T-cell (primary cell): ENCODE data around the gene NPHP3. TPM values are rescaled to one million over a fixed set of nuclear protein-coding genes. Genes with fewer than 3 reads are reported as not detected.
A peak's percentile ranks its signal among the peaks of the same experiment; 100 is the strongest.

Experiments used
- ATAC-seq, 4 experiments: fragments of 200-7000 bp in 3 of 4; fragments of 150-1000 bp in 1 of 4; cut with Tn5 transposase; replicated peaks in 1 of 4; 1 replicate in 3 of 4; 2 replicates in 1 of 4; pipeline ENCODE4 v1.10.0; 2021; ENCODE audit warnings: moderate library complexity in 3 of 4, mild to moderate bottlenecking in 2 of 4, moderate number of reproducible peaks in 1 of 4
- CTCF ChIA-PET, 2 donors: fragments of 300-600 bp; sonication (Branson Sonifier 250); formaldehyde crosslinking; loops; one replicate each; lab custom pipeline; 2022; ENCODE audit warnings: antibody characterized with exemption in 2 of 2; lab: Charles Lee
- POLR2A ChIA-PET, 2 donors: fragments of 300-600 bp; sonication (Branson Sonifier 250); formaldehyde crosslinking; loops; one replicate each; lab custom pipeline; 2022; ENCODE audit warnings: antibody characterized with exemption in 2 of 2; lab: Charles Lee
- DNase-seq, 35 experiments: peaks; one replicate each; pipeline versions ENCODE4 v3.0.0 to v3.0.0-alpha.2; 2013 to 2023
- H3K27ac ChIP-seq: one replicate; pipeline ENCODE4 v1.5.1; 2013; ENCODE audit warnings: low read length
- H3K27me3 ChIP-seq, 2 experiments: replicated peaks in 1 of 2; 1 replicate in 1 of 2; 2 replicates in 1 of 2; pipeline versions ENCODE4 v1.6.1 to v1.7.0; 2013; ENCODE audit warnings: low read length in 1 of 2, mixed read lengths in 1 of 2; ENCODE audit not compliant: control insufficient read depth in 2 of 2, insufficient read depth in 2 of 2; ENCODE audit errors: extremely low read depth in 1 of 2
- H3K36me3 ChIP-seq, 2 donors: 1 replicate in 1 of 2; 2 replicates in 1 of 2; pipeline versions ENCODE4 v1.6.1 to v1.7.0; 2013; ENCODE audit warnings: low read length in 1 of 2; ENCODE audit not compliant: control insufficient read depth in 2 of 2, insufficient read depth in 1 of 2; ENCODE audit errors: extremely low read depth in 1 of 2
- H3K4me1 ChIP-seq, 2 experiments: 1 replicate in 1 of 2; 2 replicates in 1 of 2; pipeline versions ENCODE4 v1.6.1 to v1.7.0; 2013; ENCODE audit warnings: low read length in 2 of 2, mixed read lengths in 1 of 2; ENCODE audit not compliant: insufficient read depth in 2 of 2, control insufficient read depth in 1 of 2; ENCODE audit errors: extremely low read depth in 1 of 2
- H3K4me3 ChIP-seq, 2 donors: 1 replicate in 1 of 2; 2 replicates in 1 of 2; pipeline versions ENCODE4 v1.5.1 to v1.7.0; 2013; ENCODE audit warnings: mild to moderate bottlenecking in 2 of 2, low read length in 1 of 2, moderate library complexity in 1 of 2; ENCODE audit not compliant: control insufficient read depth in 1 of 2; ENCODE audit errors: extremely low read depth in 1 of 2
- H3K9me3 ChIP-seq: 2 replicates; pipeline ENCODE4 v1.7.0; 2013
- H3K27ac Mint-ChIP-seq, 2 donors: one replicate each; pipeline ENCODE4 v1.8.0; 2020 to 2021; ENCODE audit warnings: mild to moderate bottlenecking in 2 of 2, mixed read lengths in 2 of 2
- H3K27me3 Mint-ChIP-seq, 2 donors: one replicate each; pipeline ENCODE4 v1.8.0; 2021 to 2022; ENCODE audit warnings: mixed read lengths in 2 of 2
- H3K36me3 Mint-ChIP-seq: one replicate; pipeline ENCODE4 v1.8.0; 2021; ENCODE audit warnings: mixed read lengths
- H3K4me1 Mint-ChIP-seq, 3 donors: one replicate each; pipeline ENCODE4 v1.8.0; 2020 to 2022; ENCODE audit warnings: mixed read lengths in 3 of 3, mild to moderate bottlenecking in 1 of 3
- H3K4me3 Mint-ChIP-seq, 3 donors: one replicate each; pipeline ENCODE4 v1.8.0; 2020 to 2022; ENCODE audit warnings: mild to moderate bottlenecking in 3 of 3, mixed read lengths in 3 of 3, moderate library complexity in 3 of 3
- H3K9me3 Mint-ChIP-seq, 3 donors: one replicate each; pipeline ENCODE4 v1.8.0; 2020 to 2022; ENCODE audit warnings: mixed read lengths in 3 of 3
- WGBS: methylation state at CpG from one replicate; pipeline ENCODE4 v1.1.5; 2013; ENCODE audit warnings: missing lambda C conversion rate; ENCODE audit not compliant: insufficient coverage; 5-methylcytosine and 5-hydroxymethylcytosine counted together
- total RNA-seq, 35 experiments: library from RNA in 6 of 35; stranded (reverse) in 6 of 35; fragments of 120-200 nt in 1 of 35; gene quantifications; one replicate each; pipeline versions ENCODE4 v1.2.1 to v1.2.4 and lab custom pipeline; 2013 to 2026

Gene NPHP3
- total RNA-seq, 5 donors from 2014 or later (not counting 1 experiment from before 2014, with no cell fraction given) = 28.2 to 60.8 (median 52.1) TPM

DNA sequence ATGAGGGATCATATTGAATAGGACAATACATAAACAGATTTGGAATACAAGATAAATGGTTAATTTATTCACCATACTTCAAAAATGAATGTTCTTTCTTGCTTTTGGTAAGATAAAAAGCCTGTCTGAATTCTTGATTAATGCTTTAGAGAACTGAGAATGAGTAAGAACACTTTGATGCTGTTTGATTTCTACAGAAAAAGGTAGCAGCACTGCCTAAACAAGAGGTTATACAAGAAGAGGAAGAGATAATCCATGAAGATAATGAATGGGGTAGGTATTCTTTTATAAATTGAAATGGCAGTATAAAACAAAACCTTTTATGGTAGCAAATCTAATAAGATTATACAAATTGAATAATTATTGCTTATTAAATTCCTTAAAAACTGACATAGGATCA, 46.8 kb downstream of the NPHP3 start:
- Mint-ChIP-seq H3K27me3 (no peaks in the 10 kb centered on the region), H3K9me3 (no peaks in the 10 kb centered on the region), H3K27ac (peak overlapping the region in 1 of 2 donors; percentile 11), H3K4me1 (no peaks in the 10 kb centered on the region), H3K4me3 (no peak overlapping the region), H3K36me3 (peaks cover 22% of the 10 kb centered on the region)
- DNase-seq (no peak), ATAC-seq (no peak)
- H3K36me3 ChIP-seq = peaks cover 8 to 41% of the 10 kb centered on the region in 2 donors
- no peak overlapping the region for H3K4me3 ChIP-seq
- H3K27ac ChIP-seq = no peak overlapping the region
- H3K4me1 ChIP-seq = no peaks in the 10 kb centered on the region
- CTCF ChIA-PET = no interaction called here
- no peaks in the 10 kb centered on the region for H3K9me3 ChIP-seq
- POLR2A ChIA-PET = no interaction called here
- no peaks in the 10 kb centered on the region for H3K27me3 ChIP-seq

DNA sequence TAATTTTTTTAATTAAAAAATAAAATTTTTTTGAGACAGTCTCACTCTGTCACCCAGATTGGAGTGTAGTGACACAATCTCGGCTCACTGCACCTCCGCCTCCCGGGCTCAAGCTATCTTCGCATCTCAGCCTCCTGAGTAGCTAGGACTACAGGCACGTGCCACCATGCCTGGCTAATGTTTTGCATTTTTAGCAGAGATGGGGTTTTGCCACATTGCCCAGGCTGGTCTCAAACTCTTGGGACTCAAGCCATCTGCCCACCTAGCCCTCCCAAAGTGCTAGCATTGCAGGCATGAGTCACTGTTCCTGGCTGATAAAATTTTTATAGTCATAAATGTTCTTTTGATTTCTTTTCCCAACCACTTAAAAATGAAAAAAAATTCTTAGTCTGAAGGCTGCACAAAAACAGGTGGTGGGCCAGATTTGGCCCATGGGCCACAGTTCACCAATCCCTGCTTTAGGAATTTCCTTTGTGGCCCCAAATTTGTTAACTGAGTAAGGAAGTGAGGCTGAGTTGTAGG, 52.9 kb downstream of the NPHP3 start:
- Histone ChIP-seq H3K36me3 (peaks cover 4 to 15% of the 10 kb centered on the region in 2 donors), H3K4me3 (no peak overlapping the region), H3K9me3 (no peaks in the 10 kb centered on the region), H3K27ac (no peak overlapping the region), H3K4me1 (no peaks in the 10 kb centered on the region), H3K27me3 (no peaks in the 10 kb centered on the region)
- H3K27me3 Mint-ChIP-seq = no peaks in the 10 kb centered on the region
- 100% methylated on average over 3 of the region's 5 CpGs for WGBS
- no peak for ATAC-seq
- H3K36me3 Mint-ChIP-seq = peaks cover 4% of the 10 kb centered on the region
- ChIA-PET POLR2A (no interaction called here), CTCF (no interaction called here)
- DNase-seq = no peak
- H3K4me3 Mint-ChIP-seq = no peak overlapping the region
- no peaks in the 10 kb centered on the region for H3K9me3 Mint-ChIP-seq
- H3K27ac Mint-ChIP-seq = peak overlapping the region in 1 of 2 donors; percentile 58
- H3K4me1 Mint-ChIP-seq = peaks cover 21 to 30% (median 28%) of the 10 kb centered on the region in 3 donors

DNA sequence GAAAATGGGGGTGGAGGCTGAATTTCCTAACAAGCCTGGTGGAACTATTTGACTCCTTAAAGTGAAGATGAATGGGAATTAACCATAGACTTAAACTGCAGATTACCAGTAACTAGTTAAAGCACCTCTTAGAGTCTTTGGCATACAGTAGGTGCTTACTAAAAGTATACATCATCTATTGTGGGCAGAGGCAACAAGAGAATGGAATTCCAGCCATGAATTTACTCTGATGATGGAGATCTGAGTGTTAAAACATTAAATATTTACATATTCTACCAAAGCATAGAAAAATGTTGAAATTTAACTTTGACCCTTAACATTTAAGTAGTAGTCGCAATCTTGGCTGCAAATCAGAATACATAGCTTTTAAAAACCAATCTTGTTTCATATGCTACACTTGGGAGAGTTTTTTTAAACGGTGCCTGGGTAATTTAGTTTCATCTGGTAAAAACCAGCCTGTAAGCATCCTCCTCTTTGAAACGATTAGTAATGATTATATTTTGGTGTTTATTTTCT, 56.9 kb downstream of the NPHP3 start:
- Histone ChIP-seq H3K36me3 (no peaks in the 10 kb centered on the region), H3K4me3 (no peak overlapping the region), H3K9me3 (no peaks in the 10 kb centered on the region), H3K27ac (no peak overlapping the region), H3K4me1 (peaks cover 0 to 10% of the 10 kb centered on the region in 2 experiments), H3K27me3 (no peaks in the 10 kb centered on the region)
- CTCF ChIA-PET = no interaction called here
- H3K27me3 Mint-ChIP-seq = no peaks in the 10 kb centered on the region
- H3K27ac Mint-ChIP-seq = no peak overlapping the region
- POLR2A ChIA-PET = no interaction called here
- DNase-seq (no peak), ATAC-seq (no peak)
- no CpG with 5 or more reads among the region's 3 CpGs for WGBS
- no peaks in the 10 kb centered on the region for H3K9me3 Mint-ChIP-seq
- H3K36me3 Mint-ChIP-seq = no peaks in the 10 kb centered on the region
- no peak overlapping the region for H3K4me3 Mint-ChIP-seq
- peaks cover 54 to 69% (median 60%) of the 10 kb centered on the region in 3 donors for H3K4me1 Mint-ChIP-seq

DNA sequence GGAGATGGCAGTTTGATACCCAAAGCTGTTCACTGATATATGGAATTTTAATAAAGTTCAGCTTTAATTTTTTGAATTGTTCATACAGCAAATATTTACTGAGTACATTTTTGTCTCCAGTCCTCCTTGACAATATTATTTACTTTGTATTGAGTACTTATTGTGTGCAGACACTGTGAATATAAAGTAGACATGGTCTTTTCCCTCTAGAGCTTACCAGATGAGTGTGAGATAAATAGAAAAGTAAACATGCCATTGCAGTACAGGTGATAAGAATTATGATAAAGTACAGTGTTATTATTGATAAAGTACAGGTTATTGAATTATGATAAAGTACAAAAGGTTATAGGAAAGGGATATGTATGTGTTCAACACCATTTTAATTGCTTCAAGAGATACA, 60.0 kb downstream of the NPHP3 start:
- H3K4me3 Mint-ChIP-seq = peak overlapping the region in 1 of 3 donors; percentile 98
- no peaks in the 10 kb centered on the region for H3K9me3 Mint-ChIP-seq
- no peaks in the 10 kb centered on the region for H3K9me3 ChIP-seq
- H3K27me3 ChIP-seq = no peaks in the 10 kb centered on the region
- H3K36me3 ChIP-seq = no peaks in the 10 kb centered on the region
- ChIA-PET POLR2A (no interaction called here), CTCF (no interaction called here)
- no peaks in the 10 kb centered on the region for H3K27me3 Mint-ChIP-seq
- H3K36me3 Mint-ChIP-seq = no peaks in the 10 kb centered on the region
- no peak for DNase-seq
- H3K27ac Mint-ChIP-seq = no peak overlapping the region
- no peak overlapping the region for H3K27ac ChIP-seq
- H3K4me3 ChIP-seq = no peak overlapping the region
- ATAC-seq = no peak
- peaks cover 62 to 78% (median 68%) of the 10 kb centered on the region in 3 donors for H3K4me1 Mint-ChIP-seq
- H3K4me1 ChIP-seq = peaks cover 9 to 22% of the 10 kb centered on the region in 2 experiments

DNA sequence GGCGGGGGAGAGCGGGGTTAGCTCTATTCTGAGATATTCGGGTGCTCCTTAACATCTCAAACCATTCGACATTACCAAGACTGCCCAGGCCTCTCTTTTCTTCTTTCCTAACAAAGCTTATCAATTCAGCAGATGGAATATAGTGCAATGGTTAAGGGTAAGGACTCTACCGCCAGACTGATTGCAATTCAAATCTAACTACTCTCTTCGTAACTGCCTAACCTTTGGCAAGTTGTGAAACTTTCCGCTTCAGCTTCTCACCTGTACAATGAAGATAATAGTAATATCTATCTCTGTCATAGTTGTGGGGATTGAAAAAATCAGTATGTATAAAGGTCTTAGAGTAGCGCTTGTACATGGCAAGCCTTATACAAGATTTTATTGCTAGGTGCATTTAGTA, 61.1 kb downstream of the NPHP3 start:
- peaks cover 68 to 84% (median 70%) of the 10 kb centered on the region in 3 donors for H3K4me1 Mint-ChIP-seq

DNA sequence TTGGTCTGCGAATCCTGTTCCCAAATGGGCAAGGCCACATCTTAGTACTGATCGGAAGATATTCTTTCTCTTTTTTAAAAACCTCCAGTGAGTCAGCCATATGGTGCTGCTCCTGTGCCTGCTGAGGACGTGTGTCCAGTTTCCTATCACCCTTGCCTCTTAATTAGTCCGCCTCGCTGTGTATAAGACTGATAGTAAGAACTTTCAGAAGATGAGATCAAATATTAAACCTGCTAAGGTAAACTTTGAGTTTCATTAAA, 61.5 kb downstream of the NPHP3 start:
- ATAC-seq (peak in 3 of 4 experiments; percentile 20 to 27 (median 25)), DNase-seq (peak in 1 of 35 experiments; percentile 0)
- ChIA-PET CTCF (interaction anchor here in 1 of 2 donors (0.8 to 1.4 kb wide), 2 partner anchors 19 to 25 kb away, joined by 3 read pairs; no protein-coding TSS in a partner anchor), POLR2A (interaction anchor here (0.5 to 0.8 kb wide), 4 partner anchors 20 to 1146 kb away, joined by 3 read pairs; partner anchors contain the start of gene TOPBP1 (in 1 of the 2))
- H3K27me3 Mint-ChIP-seq = no peaks in the 10 kb centered on the region
- peak overlapping the region; percentile 88 to 90 for H3K4me3 ChIP-seq
- H3K4me1 Mint-ChIP-seq = peaks cover 70 to 84% (median 70%) of the 10 kb centered on the region in 3 donors
- peak overlapping the region; percentile 94 to 95 for H3K27ac Mint-ChIP-seq
- no peaks in the 10 kb centered on the region for H3K36me3 ChIP-seq
- H3K4me1 ChIP-seq = peaks cover 9 to 22% of the 10 kb centered on the region in 2 experiments
- no peaks in the 10 kb centered on the region for H3K27me3 ChIP-seq
- WGBS = 0% methylated on average over 1 of the region's 5 CpGs
- peak overlapping the region; percentile 96 to 98 (median 97) for H3K4me3 Mint-ChIP-seq
- H3K9me3 Mint-ChIP-seq = no peaks in the 10 kb centered on the region
- H3K36me3 Mint-ChIP-seq = no peaks in the 10 kb centered on the region
- no peaks in the 10 kb centered on the region for H3K9me3 ChIP-seq
- H3K27ac ChIP-seq = peak overlapping the region; percentile 74

More for the DNA sequence above, 61.1 kb downstream of the NPHP3 start:
- ATAC-seq (no peak), DNase-seq (no peak)
- Mint-ChIP-seq H3K36me3 (no peaks in the 10 kb centered on the region), H3K4me3 (peak overlapping the region; percentile 96 to 98 (median 97)), H3K27me3 (no peaks in the 10 kb centered on the region), H3K27ac (peak overlapping the region; percentile 94 to 95), H3K9me3 (no peaks in the 10 kb centered on the region)
- ChIA-PET POLR2A (interaction anchor here (0.5 to 0.8 kb wide), 4 partner anchors 20 to 1145 kb away, joined by 3 read pairs; partner anchors contain the start of gene TOPBP1 (in 1 of the 2)), CTCF (interaction anchor here in 1 of 2 donors (0.8 to 1.4 kb wide), 2 partner anchors 19 to 25 kb away, joined by 3 read pairs; no protein-coding TSS in a partner anchor)
- no peaks in the 10 kb centered on the region for H3K9me3 ChIP-seq
- peaks cover 9 to 22% of the 10 kb centered on the region in 2 experiments for H3K4me1 ChIP-seq
- WGBS = no CpG with 5 or more reads among the region's 8 CpGs
- no peaks in the 10 kb centered on the region for H3K27me3 ChIP-seq
- H3K27ac ChIP-seq = no peak overlapping the region
- peak overlapping the region; percentile 88 to 90 for H3K4me3 ChIP-seq
- no peaks in the 10 kb centered on the region for H3K36me3 ChIP-seq
